ENCODE results near the gene CDH4.

- no peak for TF ChIP-seq CTCF (conservative IDR thresholded peaks at IDR 0.05; ENCODE audit: low read length)
- TF ChIP-seq EZH2phosphoT487 (IDR thresholded peaks at IDR 0.05; ENCODE audit: borderline replicate concordance, low read depth, low read length): no peak
Observed at GRCh38 chr20:61743606-61744005, 491.5 kb downstream of the CDH4 start.

All from OCI-LY7 (cell line).